HepG2 (cell line): Measurements from ENCODE around the gene CTRB2. TPM values are rescaled to one million over a fixed set of nuclear protein-coding genes. Genes with fewer than 3 reads are reported as not detected.

Experiments
- ARNT ChIP-seq: fragments of 450-650 bp; IDR thresholded peaks from 2 replicates; pipeline ENCODE4 v1.6.1; 2017
- FIP1L1 ChIP-seq: fragments of 200-400 bp; formaldehyde crosslinking; IDR thresholded peaks from 2 replicates; pipeline ENCODE4 v1.6.1; 2018; ENCODE audit warnings: low read depth, mild to moderate bottlenecking, low read length, moderate library complexity, borderline replicate concordance; ENCODE audit not compliant: insufficient read depth
- NCOA2 ChIP-seq: sonication (generic); formaldehyde crosslinking; IDR thresholded peaks from 2 replicates; pipeline ENCODE4 v1.8.0; 2022; ENCODE audit warnings: inconsistent platforms
- NFKB2 ChIP-seq: sonication (generic); formaldehyde crosslinking; IDR thresholded peaks from 2 replicates; pipeline ENCODE4 v1.4.0; 2020; ENCODE audit warnings: missing genetic modification reagents, borderline replicate concordance
- PTBP1 ChIP-seq: fragments of 200-400 bp; formaldehyde crosslinking; IDR thresholded peaks from 2 replicates; pipeline ENCODE4 v1.6.1; 2018; ENCODE audit warnings: low read length, low read depth; ENCODE audit not compliant: poor library complexity, severe bottlenecking
- RBAK ChIP-seq: sonication (generic); formaldehyde crosslinking; IDR thresholded peaks from 2 replicates; pipeline ENCODE4 v1.5.1; 2020; ENCODE audit warnings: mild to moderate bottlenecking, missing genetic modification reagents
- SP4 ChIP-seq: sonication (generic); formaldehyde crosslinking; IDR thresholded peaks from 2 replicates; pipeline ENCODE4 v1.8.1; 2023; ENCODE audit warnings: mild to moderate bottlenecking, missing genetic modification reagents
- SP5 ChIP-seq: IDR thresholded peaks from 2 replicates; pipeline ENCODE4 v1.6.1; 2016; ENCODE audit warnings: low read depth, borderline replicate concordance
- ZFP37 ChIP-seq: sonication (generic); formaldehyde crosslinking; IDR thresholded peaks from 2 replicates; pipeline ENCODE4 v1.4.0; 2020; ENCODE audit warnings: missing genetic modification reagents, borderline replicate concordance
- ZNF263 ChIP-seq: sonication (generic); formaldehyde crosslinking; IDR thresholded peaks from 2 replicates; pipeline ENCODE4 v1.4.0; 2020; ENCODE audit warnings: missing genetic modification reagents
- ZNF264 ChIP-seq: sonication (generic); formaldehyde crosslinking; IDR thresholded peaks from 2 replicates; pipeline ENCODE4 v1.4.0; 2020; ENCODE audit warnings: missing genetic modification reagents
- ZNF329 ChIP-seq: sonication (generic); formaldehyde crosslinking; IDR thresholded peaks from 2 replicates; pipeline ENCODE4 v1.9.0; 2021; ENCODE audit warnings: low read depth, mild to moderate bottlenecking, missing genetic modification reagents
- ZNF577 ChIP-seq: sonication (generic); formaldehyde crosslinking; IDR thresholded peaks from 2 replicates; pipeline ENCODE4 v1.4.0; 2020; ENCODE audit warnings: mild to moderate bottlenecking, low read depth, missing genetic modification reagents, borderline replicate concordance
- ZNF615 ChIP-seq: sonication (generic); formaldehyde crosslinking; IDR thresholded peaks from 2 replicates; pipeline ENCODE4 v1.5.0; 2020; ENCODE audit warnings: mild to moderate bottlenecking, missing genetic modification reagents, borderline replicate concordance
- ZNF749 ChIP-seq: sonication (generic); formaldehyde crosslinking; IDR thresholded peaks from 2 replicates; pipeline ENCODE4 v1.8.0; 2022; ENCODE audit warnings: mild to moderate bottlenecking, missing genetic modification reagents, moderate library complexity, borderline replicate concordance
- ZSCAN30 ChIP-seq: sonication (generic); formaldehyde crosslinking; IDR thresholded peaks from 2 replicates; pipeline ENCODE4 v1.5.0; 2020; ENCODE audit warnings: mild to moderate bottlenecking, missing genetic modification reagents
- polyA plus RNA-seq, 8 experiments: library from polyadenylated mRNA; depleted of rRNA in 3 of 8; stranded (reverse) in 7 of 8; unstranded in 1 of 8; fragments of >200 nt; fragmentation: Illumina TruSeq in 4 of 8; extraction: Trizol in 4 of 8; gene quantifications; 2 replicates each; pipeline versions ENCODE4 v1.2.1 to v1.2.3, GENCODE V29; 2011 to 2016; ENCODE audit warnings: low read depth in 4 of 8, missing spikeins in 1 of 8, mixed read lengths in 1 of 8; ENCODE audit not compliant: insufficient read depth in 1 of 8
- total RNA-seq, 5 experiments: library from RNA; depleted of rRNA; stranded (reverse); fragments of >200 nt; fragmentation: Illumina TruSeq; extraction: Trizol; gene quantifications; 2 replicates each; pipeline ENCODE4 v1.2.3, GENCODE V29; 2016; ENCODE audit warnings: low read depth in 1 of 5
- TF ChIP-seq, protein P1 (sequence below): IDR thresholded peaks from 2 replicates; pipeline ENCODE4 v1.4.0; 2020; ENCODE audit warnings: mild to moderate bottlenecking, missing genetic modification reagents
- TF ChIP-seq, protein P2 (sequence below): IDR thresholded peaks from 2 replicates; pipeline ENCODE4 v1.6.1; 2012; ENCODE audit warnings: low read length, improper control_type of control experiment
- TF ChIP-seq, protein P3 (sequence below): sonication (generic); formaldehyde crosslinking; IDR thresholded peaks from 2 replicates; pipeline ENCODE4 v1.4.0; 2020; ENCODE audit warnings: missing genetic modification reagents, borderline replicate concordance
- TF ChIP-seq, protein P4 (sequence below): sonication (generic); formaldehyde crosslinking; IDR thresholded peaks from 2 replicates; pipeline ENCODE4 v1.5.0; 2020; ENCODE audit warnings: missing genetic modification reagents

The CTRB2 gene
- total and polyA plus RNA-seq, 2 of the 13 experiments (the other 11 are each of a cell fraction or from before 2014, with no cell fraction given): 0.13 TPM; not detected in 1

DNA sequence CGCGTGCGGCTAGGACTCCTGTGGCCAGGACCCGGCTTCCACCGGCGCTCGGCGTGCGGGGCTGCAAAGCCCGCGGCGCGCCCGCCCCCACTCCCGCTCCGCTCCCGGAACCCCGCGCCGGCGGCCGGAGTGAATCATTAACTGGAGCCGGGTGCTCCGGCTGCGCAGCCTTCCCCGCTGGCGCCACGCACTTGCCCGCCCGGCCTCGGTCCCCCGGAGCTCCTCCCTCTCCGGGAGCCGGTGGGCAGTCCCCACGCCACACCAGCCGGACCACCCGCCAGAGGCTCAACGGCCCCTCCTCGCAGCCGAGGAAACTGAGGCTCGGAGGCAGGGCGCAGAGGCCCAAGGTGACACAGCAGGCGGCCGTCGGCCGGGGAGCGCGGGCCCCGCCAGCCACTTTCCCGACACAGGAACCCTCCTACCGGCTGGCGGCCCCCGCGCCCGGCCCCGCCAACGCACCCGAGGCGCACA is 43.9 kb upstream of the CTRB2 start (continued):
- TF ChIP-seq, protein P1, sequence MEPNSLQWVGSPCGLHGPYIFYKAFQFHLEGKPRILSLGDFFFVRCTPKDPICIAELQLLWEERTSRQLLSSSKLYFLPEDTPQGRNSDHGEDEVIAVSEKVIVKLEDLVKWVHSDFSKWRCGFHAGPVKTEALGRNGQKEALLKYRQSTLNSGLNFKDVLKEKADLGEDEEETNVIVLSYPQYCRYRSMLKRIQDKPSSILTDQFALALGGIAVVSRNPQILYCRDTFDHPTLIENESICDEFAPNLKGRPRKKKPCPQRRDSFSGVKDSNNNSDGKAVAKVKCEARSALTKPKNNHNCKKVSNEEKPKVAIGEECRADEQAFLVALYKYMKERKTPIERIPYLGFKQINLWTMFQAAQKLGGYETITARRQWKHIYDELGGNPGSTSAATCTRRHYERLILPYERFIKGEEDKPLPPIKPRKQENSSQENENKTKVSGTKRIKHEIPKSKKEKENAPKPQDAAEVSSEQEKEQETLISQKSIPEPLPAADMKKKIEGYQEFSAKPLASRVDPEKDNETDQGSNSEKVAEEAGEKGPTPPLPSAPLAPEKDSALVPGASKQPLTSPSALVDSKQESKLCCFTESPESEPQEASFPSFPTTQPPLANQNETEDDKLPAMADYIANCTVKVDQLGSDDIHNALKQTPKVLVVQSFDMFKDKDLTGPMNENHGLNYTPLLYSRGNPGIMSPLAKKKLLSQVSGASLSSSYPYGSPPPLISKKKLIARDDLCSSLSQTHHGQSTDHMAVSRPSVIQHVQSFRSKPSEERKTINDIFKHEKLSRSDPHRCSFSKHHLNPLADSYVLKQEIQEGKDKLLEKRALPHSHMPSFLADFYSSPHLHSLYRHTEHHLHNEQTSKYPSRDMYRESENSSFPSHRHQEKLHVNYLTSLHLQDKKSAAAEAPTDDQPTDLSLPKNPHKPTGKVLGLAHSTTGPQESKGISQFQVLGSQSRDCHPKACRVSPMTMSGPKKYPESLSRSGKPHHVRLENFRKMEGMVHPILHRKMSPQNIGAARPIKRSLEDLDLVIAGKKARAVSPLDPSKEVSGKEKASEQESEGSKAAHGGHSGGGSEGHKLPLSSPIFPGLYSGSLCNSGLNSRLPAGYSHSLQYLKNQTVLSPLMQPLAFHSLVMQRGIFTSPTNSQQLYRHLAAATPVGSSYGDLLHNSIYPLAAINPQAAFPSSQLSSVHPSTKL (CRISPR knock-in tag): no peak; the same call in 1 of the 2 replicates
- TF ChIP-seq ZSCAN30 (no peak), ZNF615 (no peak), NCOA2 (CRISPR knock-in tag) (no peak), PTBP1 (peak; percentile 75), ZNF749 (CRISPR knock-in tag) (no peak; the same call in 1 of the 2 replicates), ZFP37 (CRISPR knock-in tag) (no peak), ZNF329 (CRISPR knock-in tag) (no peak), FIP1L1 (no peak), ZNF264 (CRISPR knock-in tag) (no peak), NFKB2 (CRISPR knock-in tag) (no peak; the same call in 1 of the 2 replicates), RBAK (CRISPR knock-in tag) (no peak), ARNT (no peak), ZNF577 (CRISPR knock-in tag) (no peak), SP5 (CRISPR knock-in tag) (no peak), SP4 (CRISPR knock-in tag) (no peak), ZNF263 (CRISPR knock-in tag) (peak; percentile 78; the same call in 1 of the 2 replicates)
- TF ChIP-seq, protein P2, sequence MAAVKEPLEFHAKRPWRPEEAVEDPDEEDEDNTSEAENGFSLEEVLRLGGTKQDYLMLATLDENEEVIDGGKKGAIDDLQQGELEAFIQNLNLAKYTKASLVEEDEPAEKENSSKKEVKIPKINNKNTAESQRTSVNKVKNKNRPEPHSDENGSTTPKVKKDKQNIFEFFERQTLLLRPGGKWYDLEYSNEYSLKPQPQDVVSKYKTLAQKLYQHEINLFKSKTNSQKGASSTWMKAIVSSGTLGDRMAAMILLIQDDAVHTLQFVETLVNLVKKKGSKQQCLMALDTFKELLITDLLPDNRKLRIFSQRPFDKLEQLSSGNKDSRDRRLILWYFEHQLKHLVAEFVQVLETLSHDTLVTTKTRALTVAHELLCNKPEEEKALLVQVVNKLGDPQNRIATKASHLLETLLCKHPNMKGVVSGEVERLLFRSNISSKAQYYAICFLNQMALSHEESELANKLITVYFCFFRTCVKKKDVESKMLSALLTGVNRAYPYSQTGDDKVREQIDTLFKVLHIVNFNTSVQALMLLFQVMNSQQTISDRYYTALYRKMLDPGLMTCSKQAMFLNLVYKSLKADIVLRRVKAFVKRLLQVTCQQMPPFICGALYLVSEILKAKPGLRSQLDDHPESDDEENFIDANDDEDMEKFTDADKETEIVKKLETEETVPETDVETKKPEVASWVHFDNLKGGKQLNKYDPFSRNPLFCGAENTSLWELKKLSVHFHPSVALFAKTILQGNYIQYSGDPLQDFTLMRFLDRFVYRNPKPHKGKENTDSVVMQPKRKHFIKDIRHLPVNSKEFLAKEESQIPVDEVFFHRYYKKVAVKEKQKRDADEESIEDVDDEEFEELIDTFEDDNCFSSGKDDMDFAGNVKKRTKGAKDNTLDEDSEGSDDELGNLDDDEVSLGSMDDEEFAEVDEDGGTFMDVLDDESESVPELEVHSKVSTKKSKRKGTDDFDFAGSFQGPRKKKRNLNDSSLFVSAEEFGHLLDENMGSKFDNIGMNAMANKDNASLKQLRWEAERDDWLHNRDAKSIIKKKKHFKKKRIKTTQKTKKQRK: no peak
- TF ChIP-seq, protein P3, sequence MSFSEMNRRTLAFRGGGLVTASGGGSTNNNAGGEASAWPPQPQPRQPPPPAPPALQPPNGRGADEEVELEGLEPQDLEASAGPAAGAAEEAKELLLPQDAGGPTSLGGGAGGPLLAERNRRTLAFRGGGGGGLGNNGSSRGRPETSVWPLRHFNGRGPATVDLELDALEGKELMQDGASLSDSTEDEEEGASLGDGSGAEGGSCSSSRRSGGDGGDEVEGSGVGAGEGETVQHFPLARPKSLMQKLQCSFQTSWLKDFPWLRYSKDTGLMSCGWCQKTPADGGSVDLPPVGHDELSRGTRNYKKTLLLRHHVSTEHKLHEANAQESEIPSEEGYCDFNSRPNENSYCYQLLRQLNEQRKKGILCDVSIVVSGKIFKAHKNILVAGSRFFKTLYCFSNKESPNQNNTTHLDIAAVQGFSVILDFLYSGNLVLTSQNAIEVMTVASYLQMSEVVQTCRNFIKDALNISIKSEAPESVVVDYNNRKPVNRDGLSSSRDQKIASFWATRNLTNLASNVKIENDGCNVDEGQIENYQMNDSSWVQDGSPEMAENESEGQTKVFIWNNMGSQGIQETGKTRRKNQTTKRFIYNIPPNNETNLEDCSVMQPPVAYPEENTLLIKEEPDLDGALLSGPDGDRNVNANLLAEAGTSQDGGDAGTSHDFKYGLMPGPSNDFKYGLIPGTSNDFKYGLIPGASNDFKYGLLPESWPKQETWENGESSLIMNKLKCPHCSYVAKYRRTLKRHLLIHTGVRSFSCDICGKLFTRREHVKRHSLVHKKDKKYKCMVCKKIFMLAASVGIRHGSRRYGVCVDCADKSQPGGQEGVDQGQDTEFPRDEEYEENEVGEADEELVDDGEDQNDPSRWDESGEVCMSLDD (CRISPR knock-in tag): no peak; the same call in 1 of the 2 replicates
- TF ChIP-seq, protein P4, sequence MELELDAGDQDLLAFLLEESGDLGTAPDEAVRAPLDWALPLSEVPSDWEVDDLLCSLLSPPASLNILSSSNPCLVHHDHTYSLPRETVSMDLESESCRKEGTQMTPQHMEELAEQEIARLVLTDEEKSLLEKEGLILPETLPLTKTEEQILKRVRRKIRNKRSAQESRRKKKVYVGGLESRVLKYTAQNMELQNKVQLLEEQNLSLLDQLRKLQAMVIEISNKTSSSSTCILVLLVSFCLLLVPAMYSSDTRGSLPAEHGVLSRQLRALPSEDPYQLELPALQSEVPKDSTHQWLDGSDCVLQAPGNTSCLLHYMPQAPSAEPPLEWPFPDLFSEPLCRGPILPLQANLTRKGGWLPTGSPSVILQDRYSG (CRISPR knock-in tag): peak; percentile 59; the same call in 1 of the 2 replicates
